HepG2 (cell line): ENCODE results near the gene VGF. TPM values are rescaled to one million over a fixed set of nuclear protein-coding genes. Genes with fewer than 3 reads are reported as not detected.

Experiments used
- CSRNP2 ChIP-seq: sonication (generic); formaldehyde crosslinking; conservative IDR thresholded peaks from 2 replicates; pipeline ENCODE4 v1.8.0; 2022; ENCODE audit warnings: low read depth, missing genetic modification reagents
- ELK4 ChIP-seq: sonication (generic); formaldehyde crosslinking; IDR thresholded peaks from 2 replicates; pipeline ENCODE4 v1.9.0; 2021; ENCODE audit warnings: missing genetic modification reagents, borderline replicate concordance
- KLF15 ChIP-seq: sonication (generic); formaldehyde crosslinking; IDR thresholded peaks from 2 replicates; pipeline ENCODE4 v1.8.1; 2023; ENCODE audit warnings: borderline replicate concordance, mild to moderate bottlenecking, inconsistent platforms, missing genetic modification reagents, mixed read lengths
- MATR3 ChIP-seq: sonication (generic); formaldehyde crosslinking; IDR thresholded peaks from 2 replicates; pipeline ENCODE4 v1.4.0; 2020; ENCODE audit warnings: missing genetic modification reagents
- MTA1 ChIP-seq: sonication (generic); formaldehyde crosslinking; IDR thresholded peaks from 2 replicates; pipeline ENCODE4 v1.4.0; 2020; ENCODE audit warnings: missing genetic modification reagents, mild to moderate bottlenecking, borderline replicate concordance
- MYC ChIP-seq: sonication (generic); formaldehyde crosslinking; IDR thresholded peaks from 2 replicates; pipeline ENCODE4 v1.9.0; 2021; ENCODE audit warnings: missing genetic modification reagents, borderline replicate concordance
- NCOA5 ChIP-seq: sonication (generic); formaldehyde crosslinking; IDR thresholded peaks from 2 replicates; pipeline ENCODE4 v1.4.0; 2020; ENCODE audit warnings: missing genetic modification reagents
- PCBP2 ChIP-seq: fragments of 200-400 bp; formaldehyde crosslinking; optimal IDR thresholded peaks from 2 replicates; pipeline ENCODE3; 2018; ENCODE audit warnings: low read length, low read depth; ENCODE audit not compliant: poor library complexity, severe bottlenecking
- PITX1 ChIP-seq: sonication (generic); formaldehyde crosslinking; IDR thresholded peaks from 2 replicates; pipeline ENCODE4 v1.5.1; 2020; ENCODE audit warnings: mild to moderate bottlenecking, missing genetic modification reagents
- RBM22 ChIP-seq: fragments of 200-400 bp; formaldehyde crosslinking; optimal IDR thresholded peaks from 2 replicates; pipeline ENCODE3; 2017; ENCODE audit warnings: mild to moderate bottlenecking, low read length, moderate library complexity
- RFX5 ChIP-seq: IDR thresholded peaks from 2 replicates; pipeline ENCODE4 v1.6.1; 2011; ENCODE audit warnings: low read depth, low read length, improper control_type of control experiment
- ZNF546 ChIP-seq: sonication (generic); formaldehyde crosslinking; conservative IDR thresholded peaks from 2 replicates; pipeline ENCODE4 v1.8.1; 2023; ENCODE audit warnings: mild to moderate bottlenecking, missing genetic modification reagents
- ZNF556 ChIP-seq: sonication (generic); formaldehyde crosslinking; IDR thresholded peaks from 2 replicates; pipeline ENCODE4 v1.4.0; 2020; ENCODE audit warnings: mild to moderate bottlenecking, missing genetic modification reagents, borderline replicate concordance
- ZNF639 ChIP-seq: conservative IDR thresholded peaks from 2 replicates; pipeline ENCODE4 v1.6.1; 2018; ENCODE audit warnings: missing genetic modification reagents
- ZNF878 ChIP-seq: sonication (generic); formaldehyde crosslinking; IDR thresholded peaks from 2 replicates; pipeline ENCODE4 v1.8.1; 2023; ENCODE audit warnings: mild to moderate bottlenecking, missing genetic modification reagents, moderate library complexity
- polyA plus RNA-seq, 8 experiments: library from polyadenylated mRNA; depleted of rRNA in 3 of 8; stranded (reverse) in 7 of 8; unstranded in 1 of 8; fragments of >200 nt; fragmentation: Illumina TruSeq in 4 of 8; extraction: Trizol in 4 of 8; gene quantifications; 2 replicates each; pipeline versions ENCODE4 v1.2.1 to v1.2.3, GENCODE V29; 2011 to 2016; ENCODE audit warnings: low read depth in 4 of 8, missing spikeins in 1 of 8, mixed read lengths in 1 of 8; ENCODE audit not compliant: insufficient read depth in 1 of 8
- total RNA-seq, 5 experiments: library from RNA; depleted of rRNA; stranded (reverse); fragments of >200 nt; fragmentation: Illumina TruSeq; extraction: Trizol; gene quantifications; 2 replicates each; pipeline ENCODE4 v1.2.3, GENCODE V29; 2016; ENCODE audit warnings: low read depth in 1 of 5
- TF ChIP-seq, protein P1 (sequence below): sonication (generic); formaldehyde crosslinking; IDR thresholded peaks from 2 replicates; pipeline ENCODE4; 2020; ENCODE audit warnings: missing genetic modification reagents, mild to moderate bottlenecking, borderline replicate concordance

The VGF gene
- total and polyA plus RNA-seq, 2 of the 13 experiments (the other 11 are each of a cell fraction or from before 2014, with no cell fraction given), result 0.12 to 0.46 TPM

DNA sequence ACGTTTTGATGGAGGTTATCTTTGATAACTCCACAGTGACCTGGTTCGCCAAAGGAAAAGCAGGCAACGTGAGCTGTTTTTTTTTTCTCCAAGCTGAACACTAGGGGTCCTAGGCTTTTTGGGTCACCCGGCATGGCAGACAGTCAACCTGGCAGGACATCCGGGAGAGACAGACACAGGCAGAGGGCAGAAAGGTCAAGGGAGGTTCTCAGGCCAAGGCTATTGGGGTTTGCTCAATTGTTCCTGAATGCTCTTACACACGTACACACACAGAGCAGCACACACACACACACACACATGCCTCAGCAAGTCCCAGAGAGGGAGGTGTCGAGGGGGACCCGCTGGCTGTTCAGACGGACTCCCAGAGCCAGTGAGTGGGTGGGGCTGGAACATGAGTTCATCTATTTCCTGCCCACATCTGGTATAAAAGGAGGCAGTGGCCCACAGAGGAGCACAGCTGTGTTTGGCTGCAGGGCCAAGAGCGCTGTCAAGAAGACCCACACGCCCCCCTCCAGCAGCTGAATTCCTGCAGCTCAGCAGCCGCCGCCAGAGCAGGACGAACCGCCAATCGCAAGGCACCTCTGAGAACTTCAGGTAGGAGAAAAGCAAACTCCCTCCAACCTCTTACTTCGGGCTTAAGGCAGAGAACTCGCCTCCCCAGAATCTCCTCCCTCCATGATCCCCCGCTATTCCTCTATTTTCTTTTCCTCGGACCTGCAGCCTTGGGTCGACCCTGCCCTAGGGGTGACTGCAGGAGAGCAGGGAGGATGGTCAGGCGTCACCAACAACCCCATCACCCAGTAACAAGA lies 38.5 kb downstream of the VGF start, which contains the start of gene SERPINE1 (continued):
- TF ChIP-seq MYC (CRISPR knock-in tag) (no peak; the same call in none of the 2 replicates), RFX5 (peak; percentile 46; the same call in 1 of the 2 replicates), ZNF546 (CRISPR knock-in tag) (no peak), KLF15 (0 out of 2 replicates have a peak, but pooled peaks have one; percentile 60), NCOA5 (CRISPR knock-in tag) (no peak), RBM22 (no peak), ZNF556 (CRISPR knock-in tag) (peak; percentile 60; the same call in 1 of the 2 replicates), CSRNP2 (CRISPR knock-in tag) (no peak), MTA1 (CRISPR knock-in tag) (peak; percentile 82), PCBP2 (no peak), ELK4 (no peak), MATR3 (CRISPR knock-in tag) (no peak), ZNF878 (peak; percentile 74), ZNF639 (CRISPR knock-in tag) (no peak), PITX1 (CRISPR knock-in tag) (peak; percentile 68)
- TF ChIP-seq, protein P1, sequence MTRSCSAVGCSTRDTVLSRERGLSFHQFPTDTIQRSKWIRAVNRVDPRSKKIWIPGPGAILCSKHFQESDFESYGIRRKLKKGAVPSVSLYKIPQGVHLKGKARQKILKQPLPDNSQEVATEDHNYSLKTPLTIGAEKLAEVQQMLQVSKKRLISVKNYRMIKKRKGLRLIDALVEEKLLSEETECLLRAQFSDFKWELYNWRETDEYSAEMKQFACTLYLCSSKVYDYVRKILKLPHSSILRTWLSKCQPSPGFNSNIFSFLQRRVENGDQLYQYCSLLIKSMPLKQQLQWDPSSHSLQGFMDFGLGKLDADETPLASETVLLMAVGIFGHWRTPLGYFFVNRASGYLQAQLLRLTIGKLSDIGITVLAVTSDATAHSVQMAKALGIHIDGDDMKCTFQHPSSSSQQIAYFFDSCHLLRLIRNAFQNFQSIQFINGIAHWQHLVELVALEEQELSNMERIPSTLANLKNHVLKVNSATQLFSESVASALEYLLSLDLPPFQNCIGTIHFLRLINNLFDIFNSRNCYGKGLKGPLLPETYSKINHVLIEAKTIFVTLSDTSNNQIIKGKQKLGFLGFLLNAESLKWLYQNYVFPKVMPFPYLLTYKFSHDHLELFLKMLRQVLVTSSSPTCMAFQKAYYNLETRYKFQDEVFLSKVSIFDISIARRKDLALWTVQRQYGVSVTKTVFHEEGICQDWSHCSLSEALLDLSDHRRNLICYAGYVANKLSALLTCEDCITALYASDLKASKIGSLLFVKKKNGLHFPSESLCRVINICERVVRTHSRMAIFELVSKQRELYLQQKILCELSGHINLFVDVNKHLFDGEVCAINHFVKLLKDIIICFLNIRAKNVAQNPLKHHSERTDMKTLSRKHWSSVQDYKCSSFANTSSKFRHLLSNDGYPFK, result peak; percentile 68; the same call in 1 of the 2 replicates
